Loucy (cell line): ENCODE data around the gene HEATR1.

Experiments
- H2AFZ ChIP-seq: fragments of 200-600 bp; sonication (generic); 2 replicates; pipeline ENCODE4 v1.6.0; 2016; ENCODE audit warnings: antibody characterized with exemption, mild to moderate bottlenecking, low read length, moderate library complexity
- H3F3A ChIP-seq: fragments of 200-600 bp; 2 replicates; pipeline ENCODE4 v1.6.0; 2016; ENCODE audit warnings: antibody characterized with exemption, low read depth, mild to moderate bottlenecking
- H3K27me3 ChIP-seq: fragments of 200-600 bp; sonication (generic); 2 replicates; pipeline ENCODE4 v1.6.1; 2014; ENCODE audit warnings: low read length, mild to moderate bottlenecking; ENCODE audit not compliant: insufficient read depth, poor library complexity, severe bottlenecking
- H3K36me3 ChIP-seq: fragments of 200-600 bp; sonication (generic); 2 replicates; pipeline ENCODE4 v1.6.1; 2016; ENCODE audit warnings: low read length; ENCODE audit not compliant: insufficient read depth
- H3K4me1 ChIP-seq: fragments of 200-600 bp; sonication (generic); 2 replicates; pipeline ENCODE4 v1.5.1; 2014; ENCODE audit warnings: low read length, mild to moderate bottlenecking; ENCODE audit not compliant: insufficient read depth, poor library complexity, severe bottlenecking
- H3K4me2 ChIP-seq: fragments of 200-600 bp; sonication (generic); 2 replicates; pipeline ENCODE4 v1.6.0; 2014; ENCODE audit warnings: antibody characterized with exemption, low read length, low read depth, mild to moderate bottlenecking; ENCODE audit not compliant: poor library complexity, severe bottlenecking
- H3K4me3 ChIP-seq: fragments of 200-600 bp; sonication (generic); 2 replicates; pipeline ENCODE4 v1.5.1; 2014; ENCODE audit warnings: low read length, mild to moderate bottlenecking, mixed read lengths; ENCODE audit not compliant: poor library complexity, severe bottlenecking
- H3K79me2 ChIP-seq: fragments of 200-600 bp; sonication (generic); 2 replicates; pipeline ENCODE4 v1.6.1; 2014; ENCODE audit warnings: low read length; ENCODE audit not compliant: insufficient read depth
- H3K9ac ChIP-seq: fragments of 200-600 bp; sonication (generic); 2 replicates; pipeline ENCODE4 v1.6.0; 2014; ENCODE audit warnings: mild to moderate bottlenecking, low read depth, low read length, moderate library complexity; ENCODE audit not compliant: poor library complexity, severe bottlenecking
- H3K9me2 ChIP-seq: fragments of 200-600 bp; sonication (generic); replicated peaks from 2 replicates; pipeline ENCODE4 v1.6.1; 2016; ENCODE audit warnings: low read depth, low read length, mixed read lengths
- H3K9me3 ChIP-seq: fragments of 200-600 bp; sonication (generic); 2 replicates; pipeline ENCODE4 v1.6.1; 2014; ENCODE audit warnings: mild to moderate bottlenecking, antibody characterized with exemption, low read length, low read depth; ENCODE audit not compliant: insufficient read depth
- H4K20me1 ChIP-seq: fragments of 200-600 bp; sonication (generic); 2 replicates; pipeline ENCODE4 v1.6.0; 2014; ENCODE audit warnings: antibody characterized with exemption, low read length, mild to moderate bottlenecking; ENCODE audit not compliant: insufficient read depth, poor library complexity, severe bottlenecking
- CTCF ChIP-seq: fragments of 200-600 bp; sonication (generic); conservative IDR thresholded peaks from 2 replicates; pipeline ENCODE4 v1.5.1; 2014; ENCODE audit warnings: mild to moderate bottlenecking, antibody characterized with exemption, low read length
- EZH2phosphoT487 ChIP-seq: fragments of 200-600 bp; IDR thresholded peaks from 2 replicates; pipeline ENCODE4 v1.6.1; 2018; ENCODE audit warnings: antibody characterized with exemption, mild to moderate bottlenecking, moderate library complexity, borderline replicate concordance

Gene HEATR1

GRCh38 chr1:236543065-236543669 lies 61.1 kb downstream of the HEATR1 start:
- Histone ChIP-seq H2AFZ (no peak overlapping the region), H3K9me3 (no peaks in the 10 kb centered on the region), H3K36me3 (peaks cover 92% of the 10 kb centered on the region; the same call in 1 of the 2 replicates), H3K4me1 (peaks cover 9% of the 10 kb centered on the region), H3K4me3 (no peak overlapping the region), H3K9me2 (no peaks in the 10 kb centered on the region), H3K79me2 (no peaks in the 10 kb centered on the region), H3F3A (no peaks in the 10 kb centered on the region), H3K4me2 (no peak overlapping the region), H3K9ac (no peak overlapping the region), H3K27me3 (no peaks in the 10 kb centered on the region), H4K20me1 (no peaks in the 10 kb centered on the region)
- TF ChIP-seq EZH2phosphoT487: no peak

- H2AFZ ChIP-seq: no peak overlapping the region
- no peaks in the 10 kb centered on the region for H3F3A ChIP-seq
- no peaks in the 10 kb centered on the region for H3K9me3 ChIP-seq
- H3K79me2 ChIP-seq: no peaks in the 10 kb centered on the region
- TF ChIP-seq CTCF: no peak
- TF ChIP-seq EZH2phosphoT487: no peak
- peaks cover 81% of the 10 kb centered on the region; the same call in 1 of the 2 replicates for H3K36me3 ChIP-seq
- H3K27me3 ChIP-seq: no peaks in the 10 kb centered on the region
- no peak overlapping the region for H3K4me3 ChIP-seq
- H3K9me2 ChIP-seq: no peaks in the 10 kb centered on the region
- no peak overlapping the region for H3K4me2 ChIP-seq
- H3K4me1 ChIP-seq: peaks cover 9% of the 10 kb centered on the region
- no peak overlapping the region for H3K9ac ChIP-seq
- no peaks in the 10 kb centered on the region for H4K20me1 ChIP-seq
Observed at GRCh38 chr1:236541710-236542109, 62.6 kb downstream of the HEATR1 start.

DNA sequence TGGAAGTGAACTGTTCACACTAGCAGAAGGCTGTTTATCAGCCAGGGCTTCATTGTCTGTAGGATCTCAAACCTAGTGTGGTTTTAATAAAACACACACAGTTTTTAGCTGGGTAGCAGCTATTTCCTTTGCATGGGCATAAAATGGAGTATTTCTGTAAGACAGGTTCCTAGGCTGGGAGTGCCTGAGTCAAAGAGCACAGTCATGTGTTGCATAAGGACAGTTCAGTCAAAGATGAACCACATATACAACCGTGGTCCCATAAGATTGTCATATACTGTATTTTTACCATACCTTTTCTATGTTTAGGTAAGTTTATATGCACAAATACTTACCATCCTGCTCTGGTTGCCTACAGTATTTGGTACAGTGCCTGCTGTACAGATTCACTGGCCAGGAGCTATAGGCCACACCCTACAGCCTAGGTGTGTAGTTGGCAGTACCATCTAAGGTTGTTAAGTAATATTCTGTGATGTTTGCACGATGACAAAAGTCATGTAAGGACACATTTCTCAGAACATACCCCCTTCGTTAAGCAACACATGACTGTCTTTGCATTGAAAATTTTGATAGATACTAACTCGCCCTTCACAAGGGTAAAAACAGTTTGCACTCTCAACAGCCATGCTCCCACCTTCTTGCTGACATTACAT lies 63.4 kb downstream of the HEATR1 start:
- H3K9me3 ChIP-seq: no peaks in the 10 kb centered on the region
- no peaks in the 10 kb centered on the region for H3K9me2 ChIP-seq
- H3K9ac ChIP-seq: no peak overlapping the region
- peaks cover 6% of the 10 kb centered on the region for H3K4me1 ChIP-seq
- no peak overlapping the region for H3K4me2 ChIP-seq
- H3F3A ChIP-seq: no peaks in the 10 kb centered on the region
- TF ChIP-seq CTCF: no peak
- TF ChIP-seq EZH2phosphoT487: no peak
- no peaks in the 10 kb centered on the region for H4K20me1 ChIP-seq
- no peak overlapping the region for H3K4me3 ChIP-seq
- peaks cover 73% of the 10 kb centered on the region; the same call in 1 of the 2 replicates for H3K36me3 ChIP-seq
- H3K27me3 ChIP-seq: no peaks in the 10 kb centered on the region
- no peak overlapping the region for H2AFZ ChIP-seq
- no peaks in the 10 kb centered on the region for H3K79me2 ChIP-seq
